ENCODE measurements around the gene ITGB8.

The ITGB8 gene

GRCh38 chr7:20409961-20410360, 79.3 kb downstream of the ITGB8 start:
- no peak overlapping the region for H3K4me3 ChIP-seq (ENCODE audit: low read length)
- TF ChIP-seq CTCF (IDR thresholded peaks at IDR 0.05; ENCODE audit: insufficient read depth, low read depth, low read length, missing control alignments): no peak
- DNase-seq (ENCODE audit: low read depth): peak; percentile 35

DNA sequence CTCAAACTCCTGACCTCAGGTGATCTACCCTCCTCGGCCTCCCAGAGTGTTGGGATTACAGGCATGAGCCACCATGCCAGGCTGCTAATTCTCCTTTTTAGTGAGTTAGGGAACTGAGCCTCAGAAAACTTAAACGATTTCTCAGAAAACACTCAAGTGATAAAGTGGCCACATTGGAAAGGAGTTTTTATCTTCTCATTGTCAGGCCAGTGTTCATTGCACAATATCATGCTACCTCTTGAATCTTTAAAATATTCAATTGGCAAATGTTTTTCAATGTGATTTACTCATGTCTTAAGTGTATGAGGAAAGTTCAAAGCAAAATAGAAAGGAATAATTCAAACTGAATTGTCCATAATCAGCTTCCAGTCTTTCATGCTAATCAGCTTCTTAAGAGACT, 80.7 kb downstream of the ITGB8 start:
- no peak for TF ChIP-seq CTCF (IDR thresholded peaks at IDR 0.05; ENCODE audit: insufficient read depth, low read depth, low read length, missing control alignments)
- no peak overlapping the region for H3K4me3 ChIP-seq (ENCODE audit: low read length)
- no peak for DNase-seq (ENCODE audit: low read depth)

- no peak for DNase-seq (ENCODE audit: low read depth)
- no peak overlapping the region for H3K4me3 ChIP-seq (ENCODE audit: low read length)
- TF ChIP-seq CTCF (IDR thresholded peaks at IDR 0.05; ENCODE audit: insufficient read depth, low read depth, low read length, missing control alignments): no peak
These were observed 81.3 kb downstream of the ITGB8 start for GRCh38 chr7:20412032-20412431.

DNA sequence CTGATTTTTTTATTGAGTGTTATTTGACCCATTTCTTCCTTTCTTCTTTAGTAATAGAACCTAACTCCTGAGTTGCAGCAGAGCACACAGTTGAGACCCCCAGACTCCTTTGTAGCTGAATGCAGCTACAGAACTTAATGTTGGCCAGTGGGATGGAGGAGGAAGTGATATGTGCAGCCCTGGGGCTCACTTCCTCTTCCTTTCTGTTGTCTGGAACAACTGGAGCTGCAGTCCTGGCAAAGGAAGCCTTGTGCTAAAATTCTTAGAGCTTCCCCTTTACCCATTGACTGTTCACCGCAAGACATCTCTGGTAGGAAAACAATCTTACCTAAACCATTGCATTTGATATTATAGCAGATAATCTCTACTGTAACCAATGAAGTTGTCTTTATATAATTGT, 86.6 kb downstream of the ITGB8 start:
- no peak for DNase-seq (ENCODE audit: low read depth)
- H3K4me3 ChIP-seq (ENCODE audit: low read length): no peak overlapping the region
- no peak for TF ChIP-seq CTCF (IDR thresholded peaks at IDR 0.05; ENCODE audit: insufficient read depth, low read depth, low read length, missing control alignments)

DNA sequence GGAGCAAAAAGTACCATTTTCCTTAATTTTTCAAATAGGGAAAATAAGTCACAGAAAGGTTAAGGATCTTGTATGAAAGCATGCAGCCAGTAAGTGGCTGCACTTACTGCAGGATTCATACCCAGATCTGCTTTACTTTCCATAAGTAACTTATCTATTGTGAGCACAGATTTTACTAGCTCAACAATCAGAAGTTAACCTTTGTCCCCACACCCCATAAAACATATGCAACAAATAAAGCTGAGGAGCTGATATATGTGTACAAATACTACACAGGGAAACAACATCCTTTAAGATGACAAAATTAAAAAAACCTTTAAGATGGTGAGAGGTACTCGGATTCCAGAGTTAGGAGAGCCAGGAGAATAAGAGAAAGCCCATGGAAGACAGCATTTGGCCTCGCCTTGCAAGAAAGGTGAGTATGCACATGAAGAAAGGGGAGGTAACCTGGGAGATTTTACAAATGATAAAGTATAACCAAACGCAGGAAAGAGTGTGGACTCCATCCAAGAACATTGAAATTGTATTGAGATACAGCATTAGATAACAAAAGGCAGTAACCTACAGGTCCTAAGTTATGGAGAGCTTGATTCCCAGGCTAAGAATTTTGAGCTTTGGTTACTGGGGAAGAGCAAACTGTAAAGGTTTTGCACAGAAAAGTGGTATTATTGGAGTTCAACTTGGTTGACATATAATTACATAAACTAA, 87.1 kb downstream of the ITGB8 start:
- no peak overlapping the region for H3K4me3 ChIP-seq (ENCODE audit: low read length)
- DNase-seq (ENCODE audit: low read depth): no peak
- TF ChIP-seq CTCF (IDR thresholded peaks at IDR 0.05; ENCODE audit: insufficient read depth, low read depth, low read length, missing control alignments): no peak

DNA sequence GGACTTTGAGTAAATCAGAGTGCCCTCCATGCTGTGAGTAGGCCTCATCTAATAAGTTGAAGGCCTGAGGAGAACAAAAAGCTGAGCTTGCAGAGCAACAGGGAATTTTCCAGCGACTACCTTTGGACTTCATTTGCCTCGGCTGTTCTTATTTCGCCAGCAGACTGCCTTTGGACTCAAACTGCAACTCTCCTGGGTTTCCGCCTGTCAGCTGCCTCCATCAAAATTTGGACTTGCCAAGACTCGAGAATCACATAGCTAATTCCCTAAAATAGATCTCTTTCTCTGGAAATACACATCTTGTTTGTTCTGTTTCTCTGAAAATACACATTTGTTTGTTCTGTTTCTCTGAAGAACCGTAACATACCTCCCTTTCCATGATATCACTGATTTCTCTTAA, 93.8 kb downstream of the ITGB8 start:
- TF ChIP-seq CTCF (IDR thresholded peaks at IDR 0.05; ENCODE audit: insufficient read depth, low read depth, low read length, missing control alignments): no peak
- H3K4me3 ChIP-seq (ENCODE audit: low read length): no peak overlapping the region
- no peak for DNase-seq (ENCODE audit: low read depth)

GRCh38 chr7:20430664-20431063, 100.0 kb downstream of the ITGB8 start:
- H3K4me3 ChIP-seq (ENCODE audit: low read length): no peak overlapping the region
- DNase-seq (ENCODE audit: low read depth): no peak
- no peak for TF ChIP-seq CTCF (IDR thresholded peaks at IDR 0.05; ENCODE audit: insufficient read depth, low read depth, low read length, missing control alignments)
